Activated T-cell treated with anti-CD3 and anti-CD28 coated beads for 48 hours (primary cell): ENCODE results near the gene DLGAP1.

Experiments
- DNase-seq: peaks from one replicate; pipeline ENCODE4 v3.0.0-alpha.2; 2020; ENCODE audit warnings: low read depth

DLGAP1 gene

GRCh38 chr18:3466872-3467271, 988.2 kb downstream of the DLGAP1 start:
- DNase-seq, result no peak

- DNase-seq, result no peak
These were observed 989.1 kb downstream of the DLGAP1 start for GRCh38 chr18:3466045-3466444.

- DNase-seq, result no peak
These were observed 992.1 kb downstream of the DLGAP1 start for GRCh38 chr18:3463051-3463450.

- DNase-seq, result no peak
These were observed 993.4 kb downstream of the DLGAP1 start for GRCh38 chr18:3461704-3462103.

- DNase-seq, result no peak
These were observed 994.2 kb downstream of the DLGAP1 start for GRCh38 chr18:3460823-3461398.

GRCh38 chr18:3458952-3459853, 995.9 kb downstream of the DLGAP1 start:
- no peak for DNase-seq

- DNase-seq, result no peak
These were observed 996.7 kb downstream of the DLGAP1 start for GRCh38 chr18:3458378-3458777.

- DNase-seq, result no peak
These were observed 997.8 kb downstream of the DLGAP1 start for GRCh38 chr18:3457261-3457724.

GRCh38 chr18:3456686-3457069, 998.4 kb downstream of the DLGAP1 start:
- DNase-seq, result no peak

GRCh38 chr18:3455907-3456685, 999.0 kb downstream of the DLGAP1 start:
- DNase-seq, result no peak

- DNase-seq, result no peak
These were observed 999.9 kb downstream of the DLGAP1 start for GRCh38 chr18:3455090-3455635.

- DNase-seq, result no peak
These were observed 1000.6 kb downstream of the DLGAP1 start for GRCh38 chr18:3454365-3455089.

- peak; percentile 10 for DNase-seq
These were observed 1001.4 kb downstream of the DLGAP1 start for GRCh38 chr18:3453540-3454364.

- no peak for DNase-seq
These were observed 1002.2 kb downstream of the DLGAP1 start for GRCh38 chr18:3452750-3453539.

- peak; percentile 25 for DNase-seq
These were observed 1002.9 kb downstream of the DLGAP1 start for GRCh38 chr18:3451989-3452749.

GRCh38 chr18:3451183-3451988, 1003.7 kb downstream of the DLGAP1 start:
- peak; percentile 82 for DNase-seq

- DNase-seq, result no peak
These were observed 1004.3 kb downstream of the DLGAP1 start for GRCh38 chr18:3450799-3451182.
